SIG-M5 treated with dmso at 0.1 percent for 504 hours (cell line): Measurements from ENCODE around the gene CNFN.
"Not testable (repeated sequence)": the region's sequence is repeated elsewhere in the genome, so short reads cannot be mapped to it uniquely, and the experiment has no call there.

Source experiments
- DNase-seq: peaks from one replicate; lab custom pipeline; 2025; ENCODE audit not compliant: unreplicated experiment; lab: John Stamatoyannopoulos, UW

CNFN gene

DNA sequence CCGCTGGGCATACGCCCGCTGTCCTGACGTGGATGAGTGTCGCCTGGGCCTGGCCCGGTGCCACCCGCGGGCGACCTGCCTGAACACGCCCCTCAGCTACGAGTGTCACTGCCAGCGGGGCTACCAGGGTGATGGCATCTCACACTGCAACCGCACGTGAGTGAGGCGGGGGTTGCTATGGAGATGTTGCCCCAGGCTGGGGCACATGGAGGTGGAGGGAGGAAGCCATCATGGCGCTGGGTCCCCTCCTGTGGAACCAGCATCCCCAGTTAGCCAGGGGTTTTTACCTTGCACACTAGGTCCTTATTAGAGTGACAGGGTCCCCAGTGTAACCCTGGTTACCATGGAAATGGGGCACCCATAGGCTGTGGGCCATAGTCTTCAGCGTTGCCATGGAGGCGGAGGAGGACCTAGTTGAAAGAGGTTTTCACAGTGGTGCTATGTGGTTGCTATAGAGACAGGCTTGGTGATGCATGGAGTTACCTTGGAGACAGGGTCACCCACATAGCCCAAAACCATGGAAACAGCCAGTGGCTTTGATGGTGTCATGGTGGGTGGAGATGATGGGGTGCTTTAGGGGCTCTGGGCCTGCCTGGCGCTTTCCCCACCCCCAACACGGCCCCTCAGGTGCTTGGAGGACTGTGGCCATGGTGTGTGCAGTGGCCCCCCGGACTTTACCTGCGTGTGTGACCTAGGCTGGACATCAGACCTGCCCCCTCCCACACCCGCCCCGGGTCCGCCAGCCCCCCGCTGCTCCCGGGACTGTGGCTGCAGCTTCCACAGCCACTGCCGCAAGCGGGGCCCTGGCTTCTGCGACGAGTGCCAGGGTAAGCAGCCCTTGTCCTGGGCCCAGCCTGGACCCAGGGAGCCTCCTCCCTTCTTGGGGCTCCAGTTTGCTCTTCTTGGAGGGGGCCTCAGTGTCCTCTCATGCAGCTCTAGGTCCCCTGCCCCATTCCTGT is 37.5 kb downstream of the CNFN start:
- DNase-seq: no peak

DNA sequence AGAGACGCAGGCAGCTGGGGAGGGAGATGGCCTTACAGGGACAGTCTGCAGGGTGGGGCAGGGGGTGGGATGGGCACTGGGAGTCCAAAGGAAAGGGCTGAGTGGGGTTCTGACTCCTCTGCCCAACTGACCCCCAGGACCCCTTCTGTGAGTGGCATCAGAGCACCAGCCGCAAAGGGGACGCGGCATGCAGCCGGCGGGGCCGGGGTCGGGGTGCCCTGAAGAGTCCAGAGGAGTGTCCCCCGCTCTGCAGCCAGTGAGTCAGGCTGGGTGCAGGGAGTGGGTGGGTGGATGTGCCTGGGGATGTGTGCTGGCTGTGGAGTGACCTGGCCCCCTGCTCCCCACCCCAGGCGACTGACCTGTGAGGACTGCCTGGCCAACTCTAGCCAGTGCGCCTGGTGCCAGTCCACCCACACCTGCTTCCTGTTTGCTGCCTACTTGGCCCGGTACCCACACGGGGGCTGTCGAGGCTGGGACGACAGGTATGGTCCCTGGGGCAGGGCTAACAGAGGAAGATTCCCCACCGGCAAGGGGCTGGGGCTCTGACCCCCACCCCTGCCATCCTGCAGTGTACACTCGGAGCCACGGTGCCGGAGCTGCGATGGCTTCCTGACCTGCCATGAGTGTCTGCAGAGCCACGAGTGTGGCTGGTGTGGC is 38.9 kb downstream of the CNFN start:
- no peak for DNase-seq

DNA sequence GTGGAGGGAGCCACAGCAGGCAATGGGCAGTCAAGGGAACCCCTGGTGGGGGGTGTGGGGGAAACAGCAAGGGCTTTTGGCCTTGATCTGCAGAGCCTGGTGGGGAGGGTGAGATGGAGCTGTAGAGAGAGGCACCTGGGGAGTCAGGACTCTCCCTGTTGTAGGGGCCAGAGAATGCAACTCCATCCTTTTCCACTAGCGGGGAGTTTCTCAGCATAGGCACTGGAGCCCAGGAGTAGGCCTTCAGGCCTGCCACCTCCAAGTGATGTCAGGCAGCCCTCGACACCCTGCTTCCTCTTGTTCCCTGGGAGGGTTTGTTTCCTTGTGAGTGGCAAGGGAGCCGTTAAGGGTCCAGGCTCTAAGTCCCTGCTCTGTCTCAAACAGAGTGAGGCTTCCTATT is 39.7 kb downstream of the CNFN start:
- no peak for DNase-seq

DNA sequence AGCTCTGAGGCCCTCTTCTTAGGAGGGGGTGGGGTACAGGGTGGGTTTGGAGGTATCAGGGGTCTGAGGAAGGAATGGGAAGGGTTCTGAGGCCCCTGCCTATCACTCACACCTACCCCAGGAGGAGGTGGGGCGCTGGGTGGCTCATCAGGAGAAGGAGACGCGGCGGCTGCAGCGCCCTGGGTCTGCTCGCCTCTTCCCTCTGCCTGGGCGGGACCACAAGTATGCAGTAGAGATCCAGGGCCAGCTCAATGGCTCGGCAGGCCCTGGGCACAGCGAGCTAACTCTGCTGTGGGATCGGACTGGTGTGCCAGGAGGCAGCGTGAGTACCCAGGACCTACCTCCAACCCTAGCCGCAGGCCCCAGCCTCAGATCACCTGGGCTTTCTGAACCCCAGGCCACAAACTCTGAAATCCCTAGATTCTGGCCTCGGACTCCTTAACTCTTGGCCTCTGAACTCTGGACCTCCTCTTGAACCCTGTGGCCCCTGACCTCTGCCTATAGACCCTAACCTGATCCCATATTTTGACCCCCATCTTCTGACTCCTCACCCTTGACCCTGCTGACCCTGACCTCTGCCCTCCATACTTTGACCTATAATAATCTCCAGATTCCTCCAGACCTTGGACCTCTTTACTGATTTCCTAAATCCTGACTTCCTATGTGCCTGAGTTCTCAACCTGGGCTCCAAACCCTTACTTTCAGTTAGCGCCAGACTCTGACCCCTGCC is 40.6 kb downstream of the CNFN start:
- no peak for DNase-seq

DNA sequence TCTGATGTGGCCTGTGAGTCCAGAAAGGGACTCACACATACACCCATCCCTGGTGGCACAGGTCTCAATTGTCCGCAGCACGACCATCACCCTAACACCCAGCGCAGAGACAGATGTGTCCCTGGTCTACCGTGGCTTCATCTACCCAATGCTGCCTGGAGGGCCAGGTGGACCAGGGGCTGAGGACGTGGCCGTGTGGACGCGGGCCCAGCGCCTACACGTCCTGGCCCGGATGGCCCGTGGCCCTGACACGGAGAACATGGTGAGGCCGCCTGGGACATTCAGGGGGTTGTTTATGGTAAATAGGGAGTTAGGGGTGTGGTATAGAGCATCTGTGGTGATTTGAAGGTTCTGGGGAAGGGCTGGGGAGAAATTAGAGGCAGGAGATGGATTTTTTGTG is 41.9 kb downstream of the CNFN start:
- no peak for DNase-seq

DNA sequence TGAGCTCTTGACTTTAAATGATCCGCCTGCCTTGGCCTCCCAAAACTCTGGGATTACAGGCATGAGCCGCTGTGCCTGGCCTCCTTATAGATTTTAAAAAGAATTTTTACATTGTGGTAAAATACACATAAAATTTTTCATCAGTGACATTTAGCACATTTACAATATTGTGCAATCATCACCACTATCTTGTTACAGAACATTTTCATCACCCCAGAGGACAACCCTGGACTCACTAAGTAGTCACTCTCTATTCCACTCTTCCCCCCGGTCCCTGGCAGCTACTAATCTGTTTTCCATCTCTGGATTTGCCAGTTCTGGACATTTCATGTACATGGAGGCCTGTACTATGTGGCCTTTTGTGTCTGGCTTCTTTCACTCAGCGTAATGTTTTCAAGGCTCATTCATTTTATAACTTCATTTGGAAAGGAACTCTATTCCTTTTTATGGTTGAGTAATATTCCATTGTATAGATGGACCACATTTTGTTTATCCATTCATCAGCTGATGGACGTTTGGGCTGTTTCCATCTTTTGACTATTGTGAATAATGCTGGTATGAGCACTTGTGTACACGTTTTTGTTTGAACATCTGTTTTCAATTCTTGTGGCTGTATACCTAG is 44.8 kb downstream of the CNFN start:
- no peak for DNase-seq

DNA sequence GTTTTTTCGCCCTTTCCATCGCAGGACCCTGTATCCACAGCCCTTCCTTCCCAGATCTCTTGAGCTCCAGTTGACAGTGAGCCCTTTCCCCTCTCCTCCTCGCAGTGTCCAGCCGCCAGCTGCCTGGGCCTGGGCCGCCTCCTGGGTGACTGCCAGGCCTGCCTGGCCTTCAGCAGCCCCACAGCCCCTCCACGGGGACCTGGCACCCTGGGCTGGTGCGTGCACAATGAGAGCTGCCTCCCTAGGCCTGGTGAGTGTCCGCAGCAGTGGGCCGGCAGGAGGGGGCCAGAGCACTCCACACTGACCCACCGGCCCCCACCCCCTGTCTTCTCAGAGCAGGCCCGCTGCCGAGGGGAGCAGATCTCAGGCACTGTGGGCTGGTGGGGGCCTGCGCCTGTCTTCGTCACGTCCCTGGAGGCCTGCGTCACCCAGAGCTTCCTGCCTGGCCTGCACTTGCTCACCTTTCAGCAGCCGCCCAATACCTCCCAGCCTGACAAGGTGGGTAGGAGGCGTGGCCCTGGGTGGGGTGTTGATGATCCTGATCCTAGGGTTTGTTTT is 45.7 kb downstream of the CNFN start:
- no peak for DNase-seq

DNA sequence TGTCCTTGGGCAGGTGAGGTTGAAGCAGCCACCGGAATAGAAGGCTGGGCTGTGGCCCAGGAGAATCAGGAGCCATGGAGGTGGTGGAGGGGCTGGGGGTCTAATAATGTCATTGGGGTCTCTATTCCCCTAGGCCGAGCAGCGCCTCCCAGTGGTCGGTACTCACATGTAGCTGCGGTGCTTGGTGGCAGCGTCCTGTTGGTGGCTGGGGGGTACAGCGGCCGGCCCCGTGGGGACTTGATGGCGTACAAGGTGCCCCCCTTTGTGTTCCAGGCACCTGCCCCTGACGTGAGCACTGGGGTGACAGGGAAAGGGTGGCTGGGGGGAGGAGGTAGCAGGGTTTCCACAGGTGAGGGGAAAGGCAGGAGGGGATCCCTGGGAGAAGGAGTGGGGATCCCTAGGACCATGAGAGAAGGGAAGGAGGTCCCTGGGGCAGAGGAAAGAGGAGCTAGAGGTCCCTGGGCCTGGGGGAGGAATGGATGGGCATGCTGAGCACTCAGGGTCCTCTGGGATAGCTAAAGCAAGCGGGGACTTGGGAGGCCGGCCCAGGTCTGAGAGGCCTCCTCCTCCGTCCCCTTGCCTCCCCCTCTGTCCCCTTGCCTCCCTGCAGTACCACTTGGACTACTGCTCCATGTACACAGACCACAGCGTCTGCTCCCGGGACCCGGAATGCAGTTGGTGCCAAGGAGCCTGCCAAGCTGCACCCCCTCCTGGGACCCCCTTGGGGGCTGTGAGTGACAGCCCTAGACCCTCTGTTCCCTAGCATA is 46.6 kb downstream of the CNFN start:
- DNase-seq: no peak

DNA sequence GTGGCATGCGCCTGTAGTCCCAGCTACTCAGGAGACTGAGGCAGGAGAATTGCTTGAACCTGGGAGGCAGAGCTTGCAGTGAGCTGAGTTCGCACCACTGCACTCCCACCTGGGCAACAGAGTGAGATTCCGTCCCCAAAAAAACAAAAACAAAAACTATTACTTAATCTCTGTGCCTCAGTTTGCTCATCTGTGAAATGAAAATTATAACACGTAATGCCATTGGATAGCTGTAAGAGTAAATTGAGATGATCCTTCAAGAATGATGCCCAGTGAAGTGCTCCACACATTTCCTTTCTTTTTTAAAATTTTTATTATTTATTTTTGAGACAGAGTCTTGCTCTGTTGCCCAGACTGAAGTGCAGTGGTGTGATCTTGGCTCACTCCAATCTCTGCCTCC is 50.2 kb downstream of the CNFN start:
- not testable (repeated sequence) for DNase-seq

DNA sequence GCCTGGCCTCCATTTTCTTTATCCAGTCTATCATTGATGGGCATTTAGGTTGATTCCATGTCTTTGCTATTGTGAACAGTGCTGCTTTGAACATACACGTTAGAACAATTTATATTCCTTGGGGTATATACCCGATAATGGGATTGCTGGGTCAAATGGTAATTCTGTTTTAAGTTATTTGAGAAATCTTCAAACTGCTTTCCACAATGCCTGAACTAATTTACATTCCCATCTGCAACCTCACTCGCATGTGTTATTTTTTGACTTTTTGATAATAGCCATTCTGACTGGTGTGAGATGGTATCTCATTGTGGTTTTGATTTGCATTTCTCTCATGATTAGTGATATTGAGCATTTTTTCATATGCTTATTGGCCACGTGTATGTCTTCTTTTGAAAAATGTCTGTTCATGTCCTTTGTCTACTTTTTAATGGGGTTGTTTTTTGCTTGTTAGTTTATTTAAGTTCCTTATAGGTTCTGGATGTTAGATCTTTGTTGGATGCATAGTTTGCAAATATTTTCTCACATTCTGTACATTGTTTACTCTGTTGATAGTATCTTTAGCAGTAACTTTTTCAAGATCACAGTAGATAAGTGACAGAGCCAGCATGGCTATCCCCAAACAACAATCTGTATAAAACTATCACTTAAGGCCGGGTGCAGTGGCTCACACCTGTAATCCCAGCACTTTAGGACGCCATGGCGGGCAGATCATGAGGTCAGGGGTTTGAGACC is 50.8 kb downstream of the CNFN start:
- not testable (repeated sequence) for DNase-seq
